HepG2 (cell line): ENCODE measurements around the gene IGF2BP3. TPM values are rescaled to one million over a fixed set of nuclear protein-coding genes. Genes with fewer than 3 reads are reported as not detected.

Experiments used
- ATAC-seq: fragments of 200-7000 bp; cut with Tn5 transposase; 3 replicates; pipeline ENCODE4 v1.9.1; 2020; ENCODE audit warnings: mild to moderate bottlenecking, moderate library complexity
- BruUV-seq: library from RNA; stranded (reverse); fragments of 400-500 nt; replicated peaks from 2 replicates; lab custom pipeline; 2021; lab: Mats Ljungman, UMichigan
- CTCF ChIA-PET: fragments of 300-600 bp; formaldehyde crosslinking; extraction: SDS; loops from one replicate; lab custom pipeline; 2021; ENCODE audit warnings: low total read pairs, inconsistent platforms, low intra/inter-chr PET ratio; lab: Yijun Ruan, JAX
- POLR2A ChIA-PET: fragments of 350-600 bp; sonication (Branson Sonifier 250); formaldehyde crosslinking; loops from one replicate; lab custom pipeline; 2020; ENCODE audit warnings: antibody characterized with exemption, inconsistent platforms; lab: Yijun Ruan, JAX
- DNase-seq: peaks from one replicate; pipeline ENCODE4 v3.0.0-alpha.2; 2015; ENCODE audit warnings: low spot score
- FAIRE-seq: peaks from 3 replicates; lab custom pipeline; 2011; peaks lifted over from hg19 to GRCh38; lab: Jason Lieb, UNC
- H2AFZ ChIP-seq: one replicate; pipeline ENCODE4 v1.6.1; 2011; ENCODE audit warnings: low read length, inconsistent platforms
- H3K27ac ChIP-seq: fragments of 300-600 bp; 3 replicates; pipeline ENCODE4 v1.8.0; 2011; ENCODE audit warnings: mixed run types, mild to moderate bottlenecking, mixed read lengths, low read length, inconsistent platforms; ENCODE audit not compliant: insufficient read depth; ENCODE audit errors: extremely low read length
- H3K27me3 ChIP-seq, 2 experiments: fragments of 200-600 bp in 1 of 2; 2 replicates in 1 of 2; 3 replicates in 1 of 2; pipeline versions ENCODE4 v1.6.0 to v1.8.0; 2011; ENCODE audit warnings: low read length in 2 of 2, mild to moderate bottlenecking in 2 of 2, moderate library complexity in 2 of 2, inconsistent platforms in 1 of 2; ENCODE audit not compliant: insufficient read depth in 2 of 2, control insufficient read depth in 1 of 2
- H3K36me3 ChIP-seq, 2 experiments: fragments of 200-600 bp in 1 of 2; replicated peaks in 1 of 2; 2 replicates in 1 of 2; 3 replicates in 1 of 2; pipeline versions ENCODE4 v1.5.1 to v1.8.0; 2011; ENCODE audit warnings: low read length in 2 of 2, inconsistent platforms in 1 of 2; ENCODE audit not compliant: insufficient read depth in 2 of 2, control insufficient read depth in 1 of 2
- H3K4me1 ChIP-seq: 2 replicates; pipeline ENCODE4 v1.5.1; 2012; ENCODE audit warnings: low read length, inconsistent platforms; ENCODE audit not compliant: insufficient read depth
- H3K4me2 ChIP-seq: 2 replicates; pipeline ENCODE4 v1.6.0; 2011; ENCODE audit warnings: low read depth, low read length, inconsistent platforms
- H3K4me3 ChIP-seq, 3 experiments: fragments of 200-600 bp in 1 of 3; sonication (generic), shearing (Covaris generic) in 1 of 3; replicated peaks in 1 of 3; 2 replicates each; pipeline ENCODE4 v1.5.1; 2011 to 2016; ENCODE audit warnings: low read length in 3 of 3, inconsistent platforms in 2 of 3, low read depth in 2 of 3, mild to moderate bottlenecking in 2 of 3, control low read depth in 1 of 3, mixed read lengths in 1 of 3; ENCODE audit not compliant: insufficient read depth in 1 of 3
- H3K79me2 ChIP-seq: one replicate; pipeline ENCODE4 v1.6.1; 2011; ENCODE audit warnings: low read length, inconsistent platforms; ENCODE audit not compliant: insufficient read depth
- H3K9ac ChIP-seq: 2 replicates; pipeline ENCODE4 v1.6.0; 2011; ENCODE audit warnings: mild to moderate bottlenecking, low read depth, low read length, inconsistent platforms; ENCODE audit not compliant: insufficient read depth
- H3K9me3 ChIP-seq: 2 replicates; pipeline ENCODE4 v1.5.1; 2012; ENCODE audit warnings: mild to moderate bottlenecking, low read length
- H4K20me1 ChIP-seq: 2 replicates; pipeline ENCODE4 v1.6.0; 2011; ENCODE audit warnings: inconsistent platforms, mild to moderate bottlenecking, low read length, moderate library complexity; ENCODE audit not compliant: insufficient read depth
- CHD4 ChIP-seq: fragments of 200-600 bp; sonication (generic); IDR thresholded peaks from 2 replicates; pipeline ENCODE4 v1.7.0; 2017; ENCODE audit warnings: mild to moderate bottlenecking, low read length, borderline replicate concordance
- GABPB1 ChIP-seq: IDR thresholded peaks from 2 replicates; pipeline ENCODE4 v1.6.1; 2016; ENCODE audit warnings: mild to moderate bottlenecking, missing genetic modification reagents, moderate library complexity, missing compliant biosample characterization
- TRIM22 ChIP-seq: fragments of 450-650 bp; IDR thresholded peaks from 2 replicates; pipeline ENCODE4 v1.6.1; 2017
- ZBTB46 ChIP-seq: sonication (generic); formaldehyde crosslinking; IDR thresholded peaks from 2 replicates; pipeline ENCODE4 v1.4.0; 2020; ENCODE audit warnings: mild to moderate bottlenecking, missing genetic modification reagents, borderline replicate concordance
- ZNF446 ChIP-seq: sonication (generic); formaldehyde crosslinking; IDR thresholded peaks from 2 replicates; pipeline ENCODE4 v1.5.0; 2020; ENCODE audit warnings: mild to moderate bottlenecking, missing genetic modification reagents
- ZNF468 ChIP-seq: sonication (generic); formaldehyde crosslinking; IDR thresholded peaks from 2 replicates; pipeline ENCODE4 v1.8.0; 2022; ENCODE audit warnings: mild to moderate bottlenecking, moderate library complexity, missing genetic modification reagents
- ZNF557 ChIP-seq: sonication (generic); formaldehyde crosslinking; IDR thresholded peaks from 2 replicates; pipeline ENCODE4 v1.4.0; 2020; ENCODE audit warnings: missing genetic modification reagents
- ZNF747 ChIP-seq: sonication (generic); formaldehyde crosslinking; IDR thresholded peaks from 2 replicates; pipeline ENCODE4 v1.8.1; 2023; ENCODE audit warnings: missing genetic modification reagents, mild to moderate bottlenecking, borderline replicate concordance
- ZNF776 ChIP-seq: sonication (generic); formaldehyde crosslinking; IDR thresholded peaks from 2 replicates; pipeline ENCODE4 v1.4.0; 2020; ENCODE audit warnings: mild to moderate bottlenecking, missing genetic modification reagents
- WGBS: methylation state at CpG from one replicate; pipeline ENCODE4 v1.1.6; 2017; ENCODE audit warnings: low lambda C conversion rate; 5-methylcytosine and 5-hydroxymethylcytosine counted together
- in situ Hi-C: cut with HindIII; loops from 2 replicates; pipeline ENCODE4 v1.10.0; 2017; ENCODE audit warnings: low pct_unique_long_range_greater_than_20kb; ENCODE audit not compliant: extremely low pct_ligation_motif_present
- intact Hi-C: fragments of 100-400 bp; cut with micrococcal nuclease; formaldehyde crosslinking; loops from one replicate; pipeline ENCODE4 v1.10.0; 2022; ENCODE audit not compliant: unreplicated experiment
- polyA plus RNA-seq, 8 experiments: library from polyadenylated mRNA; depleted of rRNA in 3 of 8; stranded (reverse) in 7 of 8; unstranded in 1 of 8; fragments of >200 nt; fragmentation: Illumina TruSeq in 4 of 8; extraction: Trizol in 4 of 8; gene quantifications; 2 replicates each; pipeline versions ENCODE4 v1.2.1 to v1.2.3, GENCODE V29; 2011 to 2016; ENCODE audit warnings: low read depth in 4 of 8, missing spikeins in 1 of 8, mixed read lengths in 1 of 8; ENCODE audit not compliant: insufficient read depth in 1 of 8
- total RNA-seq, 5 experiments: library from RNA; depleted of rRNA; stranded (reverse); fragments of >200 nt; fragmentation: Illumina TruSeq; extraction: Trizol; gene quantifications; 2 replicates each; pipeline ENCODE4 v1.2.3, GENCODE V29; 2016; ENCODE audit warnings: low read depth in 1 of 5

Gene IGF2BP3
- total and polyA plus RNA-seq, 2 of the 13 experiments (the other 11 are each of a cell fraction or from before 2014, with no cell fraction given), result 37.7 to 39.5 TPM

- Histone ChIP-seq H3K79me2 (peaks cover 3% of the 10 kb centered on the region), H2AFZ (no peak overlapping the region), H3K4me2 (no peak overlapping the region), H3K4me1 (peaks cover 17% of the 10 kb centered on the region; the same call in 1 of the 2 replicates), H3K27ac (no peak overlapping the region), H4K20me1 (no peaks in the 10 kb centered on the region), H3K27me3 (no peaks in the 10 kb centered on the region), H3K9me3 (no peaks in the 10 kb centered on the region), H3K9ac (no peak overlapping the region), H3K36me3 (no peaks in the 10 kb centered on the region), H3K4me3 (no peak overlapping the region)
- ATAC-seq (no peak), FAIRE-seq (no peak), DNase-seq (no peak)
- WGBS, result 80% methylated on average over 13 of the region's 13 CpGs
- in situ Hi-C loops (no loop called here), intact Hi-C loops (no loop called here)
- ChIA-PET POLR2A (interaction anchor here (1.0 to 1.1 kb wide), 2 partner anchors 11 to 45 kb away, joined by 3 read pairs; no protein-coding TSS in a partner anchor), CTCF (no interaction called here)
- TF ChIP-seq GABPB1 (CRISPR knock-in tag) (no peak), ZNF468 (CRISPR knock-in tag) (no peak), ZNF776 (CRISPR knock-in tag) (no peak), TRIM22 (no peak), ZNF747 (no peak), ZBTB46 (CRISPR knock-in tag) (no peak), ZNF446 (CRISPR knock-in tag) (no peak), ZNF557 (CRISPR knock-in tag) (no peak), CHD4 (no peak)
- BruUV-seq, result no TSS peak
Measured at GRCh38 chr7:23486002-23486773, 15.9 kb upstream of the IGF2BP3 start.
